ENCODE results near the gene DCXR.

DNA sequence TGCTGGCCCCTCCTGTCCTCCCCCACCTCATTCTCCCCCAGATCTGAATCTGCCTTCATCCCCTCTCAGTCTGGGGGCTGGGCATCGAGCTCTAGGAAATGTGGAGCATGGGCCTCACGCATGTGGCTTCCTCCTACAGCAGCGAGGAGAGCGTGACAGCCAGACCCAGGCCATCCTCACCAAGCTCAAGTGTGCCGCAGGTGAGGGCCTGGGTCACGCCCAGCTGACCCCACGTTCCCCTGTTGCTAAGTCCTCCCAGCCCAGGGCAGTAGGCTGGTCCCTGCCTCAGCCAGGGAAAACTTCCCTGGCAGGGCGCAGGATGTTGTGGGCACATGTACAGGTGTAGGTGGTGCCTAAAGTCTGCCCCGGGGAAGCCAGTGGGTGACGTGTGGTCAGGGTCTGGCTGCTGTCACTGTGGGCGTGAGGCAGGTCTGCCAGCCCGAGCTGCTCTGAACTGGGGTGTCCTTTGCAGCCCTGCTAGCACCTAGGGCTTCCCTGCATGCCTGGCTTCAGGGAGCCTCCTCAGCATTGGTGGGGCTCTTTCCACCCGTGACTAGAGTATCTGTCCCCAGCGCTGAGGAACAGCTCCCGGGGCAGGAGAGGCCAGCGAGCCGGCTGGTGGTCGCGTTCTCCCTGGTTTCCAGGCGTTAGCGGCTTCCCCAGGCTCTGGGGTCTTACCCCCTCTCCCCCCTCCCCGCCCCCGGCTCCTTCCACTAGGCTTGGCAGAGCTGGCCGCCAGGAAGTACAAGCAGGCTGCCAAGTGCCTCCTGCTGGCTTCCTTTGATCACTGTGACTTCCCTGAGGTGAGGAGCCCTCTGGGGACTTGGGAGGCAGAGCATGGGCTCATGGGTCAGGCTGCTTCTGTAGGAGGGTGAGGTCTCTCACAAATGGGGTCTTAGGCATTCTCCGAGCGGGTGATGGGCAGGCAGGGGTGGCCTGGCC is 17.8 kb upstream of the DCXR start:
- no peak for TF ChIP-seq POLR2AphosphoS5 (IDR thresholded peaks at IDR 0.05)
- TF ChIP-seq, protein P1, sequence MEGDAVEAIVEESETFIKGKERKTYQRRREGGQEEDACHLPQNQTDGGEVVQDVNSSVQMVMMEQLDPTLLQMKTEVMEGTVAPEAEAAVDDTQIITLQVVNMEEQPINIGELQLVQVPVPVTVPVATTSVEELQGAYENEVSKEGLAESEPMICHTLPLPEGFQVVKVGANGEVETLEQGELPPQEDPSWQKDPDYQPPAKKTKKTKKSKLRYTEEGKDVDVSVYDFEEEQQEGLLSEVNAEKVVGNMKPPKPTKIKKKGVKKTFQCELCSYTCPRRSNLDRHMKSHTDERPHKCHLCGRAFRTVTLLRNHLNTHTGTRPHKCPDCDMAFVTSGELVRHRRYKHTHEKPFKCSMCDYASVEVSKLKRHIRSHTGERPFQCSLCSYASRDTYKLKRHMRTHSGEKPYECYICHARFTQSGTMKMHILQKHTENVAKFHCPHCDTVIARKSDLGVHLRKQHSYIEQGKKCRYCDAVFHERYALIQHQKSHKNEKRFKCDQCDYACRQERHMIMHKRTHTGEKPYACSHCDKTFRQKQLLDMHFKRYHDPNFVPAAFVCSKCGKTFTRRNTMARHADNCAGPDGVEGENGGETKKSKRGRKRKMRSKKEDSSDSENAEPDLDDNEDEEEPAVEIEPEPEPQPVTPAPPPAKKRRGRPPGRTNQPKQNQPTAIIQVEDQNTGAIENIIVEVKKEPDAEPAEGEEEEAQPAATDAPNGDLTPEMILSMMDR (IDR thresholded peaks at IDR 0.05): no peak
